GM19372 (cell line): ENCODE results near the gene ZNF287.

Experiments used
- ATAC-seq: cut with Tn5 transposase; IDR thresholded peaks from one replicate; pipeline ENCODE4 v1.9.1; 2021; ENCODE audit warnings: mild to moderate bottlenecking, low read depth, moderate library complexity; ENCODE audit not compliant: unreplicated experiment

Gene ZNF287

GRCh38 chr17:16517477-16517876 lies 51.5 kb downstream of the ZNF287 start:
- no peak for ATAC-seq

DNA sequence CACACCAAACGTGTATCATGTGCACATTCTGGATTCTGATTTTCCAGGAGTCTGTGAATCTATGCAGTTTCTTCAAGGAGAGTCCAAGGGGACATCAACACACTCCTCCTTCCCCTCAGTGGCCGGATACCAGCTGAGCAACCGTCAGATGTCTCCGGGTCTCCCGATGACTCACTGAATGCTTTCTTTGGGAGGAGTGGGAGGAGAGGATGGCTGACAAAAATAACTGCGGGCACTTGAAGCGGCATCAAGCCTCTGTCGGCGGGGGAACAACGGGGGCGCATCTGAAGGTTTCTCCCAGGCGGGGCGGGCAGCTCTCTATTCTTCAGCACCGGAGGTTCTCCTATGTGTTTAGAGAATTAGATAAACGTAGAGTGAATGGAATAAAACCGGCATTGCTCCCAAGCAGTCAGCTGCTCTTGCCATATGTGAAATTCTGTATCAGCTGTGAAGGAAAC lies 52.4 kb downstream of the ZNF287 start:
- ATAC-seq = no peak

GRCh38 chr17:16515933-16516332 lies 53.1 kb downstream of the ZNF287 start:
- ATAC-seq = no peak

- no peak for ATAC-seq
Measured at GRCh38 chr17:16513873-16514272, 55.1 kb downstream of the ZNF287 start.

- ATAC-seq = no peak
Measured at GRCh38 chr17:16512011-16512410, 57.0 kb downstream of the ZNF287 start.

- ATAC-seq = no peak
Measured at GRCh38 chr17:16511593-16511992, 57.4 kb downstream of the ZNF287 start.

DNA sequence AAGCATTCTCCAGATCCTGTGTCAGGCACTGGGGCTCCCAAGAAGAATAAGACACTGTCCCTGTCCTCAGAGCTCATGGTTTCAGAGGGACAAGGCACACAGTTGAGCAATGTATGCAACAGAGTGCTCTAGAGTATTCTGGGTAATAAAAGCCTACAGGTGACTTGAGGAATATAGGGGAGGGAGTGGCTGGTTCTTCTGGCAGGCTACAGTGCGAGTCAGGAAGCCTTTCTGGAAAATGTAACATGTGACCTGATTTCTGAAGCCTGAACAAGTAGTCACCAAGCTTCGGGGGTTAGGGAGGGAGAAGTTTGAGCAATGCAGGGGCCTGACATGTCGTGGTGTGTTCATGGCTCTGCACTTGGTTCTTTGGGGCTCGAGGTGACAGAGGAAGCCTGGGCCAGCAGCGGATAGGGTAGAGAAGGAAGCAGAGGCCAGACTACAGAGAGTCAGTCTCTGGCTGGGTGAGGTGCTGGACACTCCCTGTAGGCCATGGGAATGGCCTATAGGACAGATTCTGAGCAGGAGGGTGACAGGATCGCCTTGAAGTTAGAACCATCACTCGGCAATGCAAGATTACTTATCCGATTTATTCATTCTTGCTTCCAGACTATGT lies 61.0 kb downstream of the ZNF287 start:
- ATAC-seq = no peak

DNA sequence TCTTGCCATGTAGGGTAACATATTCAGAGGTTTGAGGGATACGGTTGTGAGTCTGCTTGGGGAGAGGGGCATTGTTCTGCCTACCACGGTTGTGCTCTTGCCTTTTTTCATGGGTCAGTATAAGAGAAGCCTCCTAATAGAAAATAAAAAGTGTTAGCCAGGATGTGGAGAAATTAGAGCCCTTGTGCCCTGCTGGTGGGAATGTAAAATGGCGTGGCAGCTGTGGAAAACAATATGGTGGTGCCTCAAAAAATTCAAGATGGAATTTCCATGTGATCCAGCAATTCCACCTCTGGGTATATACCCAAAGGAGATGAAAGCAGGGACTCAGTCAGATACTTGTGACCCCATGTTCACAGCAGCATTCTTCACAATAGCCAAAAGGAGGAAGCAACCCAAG lies 62.8 kb downstream of the ZNF287 start:
- ATAC-seq = no peak

GRCh38 chr17:16504984-16505383 lies 64.0 kb downstream of the ZNF287 start:
- ATAC-seq = no peak
